RWPE2 (cell line): ENCODE data around the gene PROKR1.
A peak's percentile ranks its signal among the peaks of the same experiment; 100 is the strongest.
"Not testable (repeated sequence)": the region's sequence is repeated elsewhere in the genome, so short reads cannot be mapped to it uniquely, and the experiment has no call there.

ENCODE experiments used
- ATAC-seq: fragments of 200-7000 bp; cut with Tn5 transposase; 3 replicates; pipeline ENCODE4 v1.9.1; 2021; ENCODE audit warnings: low read depth
- DNase-seq: peaks from one replicate; pipeline ENCODE4 v3.0.0-alpha.2; 2020; ENCODE audit warnings: low spot score
- H3K27ac ChIP-seq: fragments of 450-650 bp; 2 replicates; pipeline ENCODE4 v1.5.1; 2017; ENCODE audit warnings: mild to moderate bottlenecking; ENCODE audit not compliant: poor library complexity, severe bottlenecking
- H3K27me3 ChIP-seq: fragments of 250-450 bp; sonication (Bioruptor Pico); 2 replicates; pipeline ENCODE4 v1.5.1; 2021; ENCODE audit warnings: mild to moderate bottlenecking, moderate library complexity; ENCODE audit not compliant: insufficient read depth, poor library complexity, severe bottlenecking
- H3K36me3 ChIP-seq: fragments of 250-450 bp; sonication (Bioruptor Pico); 2 replicates; pipeline ENCODE4 v1.5.1; 2020; ENCODE audit warnings: low read depth, mild to moderate bottlenecking, moderate library complexity
- H3K4me1 ChIP-seq: fragments of 250-450 bp; sonication (Bioruptor Pico); 2 replicates; pipeline ENCODE4 v1.5.1; 2021; ENCODE audit warnings: mild to moderate bottlenecking, moderate library complexity; ENCODE audit not compliant: insufficient read depth, poor library complexity, severe bottlenecking
- H3K4me3 ChIP-seq: fragments of 250-450 bp; sonication (Bioruptor Pico); 2 replicates; pipeline ENCODE4 v1.5.1; 2021; ENCODE audit warnings: mild to moderate bottlenecking, moderate library complexity; ENCODE audit not compliant: severe bottlenecking
- H3K9me3 ChIP-seq: fragments of 250-450 bp; sonication (Bioruptor Pico); 2 replicates; pipeline ENCODE4 v1.5.1; 2021; ENCODE audit warnings: mild to moderate bottlenecking, moderate library complexity; ENCODE audit not compliant: severe bottlenecking
- CTCF ChIP-seq: fragments of 450-650 bp; IDR thresholded peaks from one replicate; pipeline ENCODE4 v1.5.1; 2017; ENCODE audit warnings: mild to moderate bottlenecking, moderate library complexity; ENCODE audit not compliant: poor library complexity, severe bottlenecking

Gene PROKR1

GRCh38 chr2:68643011-68643873 is at the start of gene PROKR1:
Gene PROKR1 (plus strand): TSS chr2:68643579. CDS start chr2:68645822, 2,243 bp downstream.
- no peaks in the 10 kb centered on the region for H3K36me3 ChIP-seq
- H3K4me3 ChIP-seq: peak within 1 kb of the TSS; percentile 36
- peaks cover 24% of the 10 kb centered on the region for H3K27me3 ChIP-seq
- H3K9me3 ChIP-seq: no peaks in the 10 kb centered on the region
- ATAC-seq: peak; percentile 76
- no peak for TF ChIP-seq CTCF
- no peaks in the 10 kb centered on the region for H3K4me1 ChIP-seq
- no peak within 1 kb of the TSS for H3K27ac ChIP-seq
- DNase-seq: no peak

DNA sequence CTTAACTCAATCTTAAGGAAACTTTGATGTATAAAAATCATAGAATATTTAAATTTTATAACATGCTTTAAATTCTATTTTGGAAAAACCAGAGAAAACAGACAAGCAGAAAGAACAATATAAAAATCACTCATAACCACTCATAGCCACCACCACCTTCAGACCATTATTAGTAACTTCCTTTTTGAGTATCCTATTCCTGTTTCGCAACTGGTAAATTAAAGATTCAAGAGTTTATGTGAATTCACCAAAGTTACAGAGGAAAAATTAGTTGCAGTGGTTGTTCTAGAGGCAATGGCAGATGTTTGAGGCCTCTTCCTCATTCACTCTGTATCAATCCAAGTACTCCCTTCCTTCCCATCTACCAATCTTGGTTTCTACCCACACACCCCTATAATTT is 49.3 kb upstream of the PROKR1 start:
- Histone ChIP-seq H3K36me3 (no peaks in the 10 kb centered on the region), H3K9me3 (no peaks in the 10 kb centered on the region), H3K27me3 (no peaks in the 10 kb centered on the region), H3K4me3 (no peak overlapping the region), H3K27ac (no peak overlapping the region), H3K4me1 (no peaks in the 10 kb centered on the region)
- DNase-seq (no peak), ATAC-seq (no peak)
- TF ChIP-seq CTCF: no peak

- Histone ChIP-seq H3K27ac (no peak overlapping the region), H3K36me3 (no peaks in the 10 kb centered on the region), H3K27me3 (no peaks in the 10 kb centered on the region), H3K9me3 (no peaks in the 10 kb centered on the region), H3K4me1 (no peaks in the 10 kb centered on the region), H3K4me3 (no peak overlapping the region)
- TF ChIP-seq CTCF: peak; percentile 80
- ATAC-seq: no peak
- DNase-seq: no peak
These were observed 48.5 kb upstream of the PROKR1 start for GRCh38 chr2:68594674-68595492.

GRCh38 chr2:68595493-68595785 is 47.9 kb upstream of the PROKR1 start:
- not testable (repeated sequence) for H3K36me3 ChIP-seq, DNase-seq, H3K27me3 ChIP-seq, H3K4me1 ChIP-seq, H3K27ac ChIP-seq, H3K9me3 ChIP-seq, ATAC-seq, H3K4me3 ChIP-seq
- TF ChIP-seq CTCF: peak; percentile 52

- H3K4me3 ChIP-seq, H3K9me3 ChIP-seq, H3K4me1 ChIP-seq, H3K27ac ChIP-seq, H3K36me3 ChIP-seq, H3K27me3 ChIP-seq, DNase-seq, ATAC-seq: not testable (repeated sequence)
These were observed 42.9 kb upstream of the PROKR1 start for GRCh38 chr2:68600495-68600894.
